ENCODE measurements around the gene DSC1. TPM values are rescaled to one million over a fixed set of nuclear protein-coding genes. Genes with fewer than 3 reads are reported as not detected.
"Not testable (repeated sequence)": the region's sequence is repeated elsewhere in the genome, so short reads cannot be mapped to it uniquely, and the experiment has no call there.

DSC1 gene
- total and polyA plus RNA-seq, 4 donors = 0.09 TPM; not detected in 3

GRCh38 chr18:31185186-31185950 is 22.7 kb upstream of the DSC1 start:
- ATAC-seq (ENCODE audit: insufficient read depth, low FRiP score) (no peak), DNase-seq (peak in 1 of 3 donors; percentile 34)
- H3K4me3 ChIP-seq = no peak overlapping the region
- no peaks in the 10 kb centered on the region for H3K27me3 ChIP-seq (ENCODE audit: control insufficient read depth in 3 of 3, insufficient read depth in 3 of 3, low read length in 2 of 3)
- no peaks in the 10 kb centered on the region for H3K4me1 ChIP-seq (ENCODE audit: control insufficient read depth in 5 of 5, insufficient read depth in 5 of 5, low read length in 5 of 5)
- WGBS, 2 donors = 70 to 83% methylated on average over 4 of the region's 4 CpGs
- no peak overlapping the region for H3K9ac ChIP-seq (ENCODE audit: insufficient read depth in 1 of 2, low read length in 2 of 2)
- no peaks in the 10 kb centered on the region for H3K36me3 ChIP-seq (ENCODE audit: control insufficient read depth in 4 of 4, insufficient read depth in 4 of 4, low read length in 4 of 4)
- no peak overlapping the region for H3K27ac ChIP-seq (ENCODE audit: low read depth in 1 of 2, low read length in 1 of 2)
- TF ChIP-seq, protein P1, sequence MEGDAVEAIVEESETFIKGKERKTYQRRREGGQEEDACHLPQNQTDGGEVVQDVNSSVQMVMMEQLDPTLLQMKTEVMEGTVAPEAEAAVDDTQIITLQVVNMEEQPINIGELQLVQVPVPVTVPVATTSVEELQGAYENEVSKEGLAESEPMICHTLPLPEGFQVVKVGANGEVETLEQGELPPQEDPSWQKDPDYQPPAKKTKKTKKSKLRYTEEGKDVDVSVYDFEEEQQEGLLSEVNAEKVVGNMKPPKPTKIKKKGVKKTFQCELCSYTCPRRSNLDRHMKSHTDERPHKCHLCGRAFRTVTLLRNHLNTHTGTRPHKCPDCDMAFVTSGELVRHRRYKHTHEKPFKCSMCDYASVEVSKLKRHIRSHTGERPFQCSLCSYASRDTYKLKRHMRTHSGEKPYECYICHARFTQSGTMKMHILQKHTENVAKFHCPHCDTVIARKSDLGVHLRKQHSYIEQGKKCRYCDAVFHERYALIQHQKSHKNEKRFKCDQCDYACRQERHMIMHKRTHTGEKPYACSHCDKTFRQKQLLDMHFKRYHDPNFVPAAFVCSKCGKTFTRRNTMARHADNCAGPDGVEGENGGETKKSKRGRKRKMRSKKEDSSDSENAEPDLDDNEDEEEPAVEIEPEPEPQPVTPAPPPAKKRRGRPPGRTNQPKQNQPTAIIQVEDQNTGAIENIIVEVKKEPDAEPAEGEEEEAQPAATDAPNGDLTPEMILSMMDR (IDR thresholded peaks at IDR 0.05; ENCODE audit: control extremely low read depth, extremely low read depth) = no peak
- no peaks in the 10 kb centered on the region for H3K9me3 ChIP-seq (ENCODE audit: control insufficient read depth in 4 of 4, insufficient read depth in 3 of 4, low read length in 3 of 4)

GRCh38 chr18:31183302-31183701 is 20.6 kb upstream of the DSC1 start:
- no peak overlapping the region for H3K9ac ChIP-seq (ENCODE audit: insufficient read depth in 1 of 2, low read length in 2 of 2)
- no peak for ATAC-seq (ENCODE audit: insufficient read depth, low FRiP score)

DNA sequence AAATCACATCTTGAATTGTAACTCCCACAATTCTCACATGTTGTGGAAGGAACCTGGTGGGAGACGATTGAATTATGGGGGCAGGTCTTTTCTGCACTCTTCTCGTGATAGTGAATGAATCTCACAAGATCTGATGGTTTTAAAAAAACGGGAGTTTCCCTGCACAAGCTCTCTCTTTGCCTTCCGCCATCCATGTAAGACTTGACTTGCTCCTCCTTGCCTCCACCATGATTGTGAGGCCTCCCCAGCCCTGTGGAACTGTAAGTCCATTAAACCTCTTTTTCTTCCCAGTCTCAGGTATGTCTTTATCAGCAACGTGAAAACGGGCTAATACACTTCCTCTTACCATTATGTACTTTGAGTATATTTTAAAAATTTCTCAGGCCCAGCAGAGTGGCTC is 14.7 kb upstream of the DSC1 start:
- not testable (repeated sequence) for DNase-seq; ATAC-seq (ENCODE audit: insufficient read depth, low FRiP score); H3K9ac ChIP-seq (ENCODE audit: insufficient read depth in 1 of 2, low read length in 2 of 2); H3K27ac ChIP-seq (ENCODE audit: low read depth in 1 of 2, low read length in 1 of 2); H3K4me3 ChIP-seq; H3K9me3 ChIP-seq (ENCODE audit: control insufficient read depth in 4 of 4, insufficient read depth in 3 of 4, low read length in 3 of 4); H3K36me3 ChIP-seq (ENCODE audit: control insufficient read depth in 4 of 4, insufficient read depth in 4 of 4, low read length in 4 of 4); H3K4me1 ChIP-seq (ENCODE audit: control insufficient read depth in 5 of 5, insufficient read depth in 5 of 5, low read length in 5 of 5); H3K27me3 ChIP-seq (ENCODE audit: control insufficient read depth in 3 of 3, insufficient read depth in 3 of 3, low read length in 2 of 3)
- WGBS, 2 donors = 93 to 95% methylated on average over 6 of the region's 6 CpGs

More at GRCh38 chr18:31183302-31183701, 20.6 kb upstream of the DSC1 start:
- no peak for DNase-seq
- Histone ChIP-seq H3K4me1 (ENCODE audit: control insufficient read depth in 5 of 5, insufficient read depth in 5 of 5, low read length in 5 of 5) (no peaks in the 10 kb centered on the region), H3K27ac (ENCODE audit: low read depth in 1 of 2, low read length in 1 of 2) (no peak overlapping the region), H3K9me3 (ENCODE audit: control insufficient read depth in 4 of 4, insufficient read depth in 3 of 4, low read length in 3 of 4) (no peaks in the 10 kb centered on the region), H3K4me3 (no peak overlapping the region), H3K27me3 (ENCODE audit: control insufficient read depth in 3 of 3, insufficient read depth in 3 of 3, low read length in 2 of 3) (no peaks in the 10 kb centered on the region), H3K36me3 (ENCODE audit: control insufficient read depth in 4 of 4, insufficient read depth in 4 of 4, low read length in 4 of 4) (no peaks in the 10 kb centered on the region)
- WGBS, 2 donors = 89 to 91% methylated on average over 2 of the region's 2 CpGs
- TF ChIP-seq, protein P1 (IDR thresholded peaks at IDR 0.05; ENCODE audit: control extremely low read depth, extremely low read depth) = no peak

GRCh38 chr18:31176531-31176930 is 13.9 kb upstream of the DSC1 start:
- H3K9me3 ChIP-seq (ENCODE audit: control insufficient read depth in 4 of 4, insufficient read depth in 3 of 4, low read length in 3 of 4) = no peaks in the 10 kb centered on the region
- 92 to 95% methylated on average over 2 of the region's 2 CpGs for WGBS, 2 donors
- no peaks in the 10 kb centered on the region for H3K27me3 ChIP-seq (ENCODE audit: control insufficient read depth in 3 of 3, insufficient read depth in 3 of 3, low read length in 2 of 3)

More at GRCh38 chr18:31176531-31176930, 13.9 kb upstream of the DSC1 start:
- no peak overlapping the region for H3K9ac ChIP-seq (ENCODE audit: insufficient read depth in 1 of 2, low read length in 2 of 2)
- ATAC-seq (ENCODE audit: insufficient read depth, low FRiP score) = no peak
- no peaks in the 10 kb centered on the region for H3K4me1 ChIP-seq (ENCODE audit: control insufficient read depth in 5 of 5, insufficient read depth in 5 of 5, low read length in 5 of 5)
- no peak overlapping the region for H3K27ac ChIP-seq (ENCODE audit: low read depth in 1 of 2, low read length in 1 of 2)
- H3K36me3 ChIP-seq (ENCODE audit: control insufficient read depth in 4 of 4, insufficient read depth in 4 of 4, low read length in 4 of 4) = no peaks in the 10 kb centered on the region
- TF ChIP-seq, protein P1 (IDR thresholded peaks at IDR 0.05; ENCODE audit: control extremely low read depth, extremely low read depth) = no peak
- no peak overlapping the region for H3K4me3 ChIP-seq
- no peak for DNase-seq

Measured in lung (tissue), 12 donors.